ENCODE results near the gene PEX11A. TPM values are rescaled to one million over a fixed set of nuclear protein-coding genes. Genes with fewer than 3 reads are reported as not detected.
A peak's percentile ranks its signal among the peaks of the same experiment; 100 is the strongest.

Gene PEX11A
- polyA plus RNA-seq, 1 donor = 15.0 TPM

DNA sequence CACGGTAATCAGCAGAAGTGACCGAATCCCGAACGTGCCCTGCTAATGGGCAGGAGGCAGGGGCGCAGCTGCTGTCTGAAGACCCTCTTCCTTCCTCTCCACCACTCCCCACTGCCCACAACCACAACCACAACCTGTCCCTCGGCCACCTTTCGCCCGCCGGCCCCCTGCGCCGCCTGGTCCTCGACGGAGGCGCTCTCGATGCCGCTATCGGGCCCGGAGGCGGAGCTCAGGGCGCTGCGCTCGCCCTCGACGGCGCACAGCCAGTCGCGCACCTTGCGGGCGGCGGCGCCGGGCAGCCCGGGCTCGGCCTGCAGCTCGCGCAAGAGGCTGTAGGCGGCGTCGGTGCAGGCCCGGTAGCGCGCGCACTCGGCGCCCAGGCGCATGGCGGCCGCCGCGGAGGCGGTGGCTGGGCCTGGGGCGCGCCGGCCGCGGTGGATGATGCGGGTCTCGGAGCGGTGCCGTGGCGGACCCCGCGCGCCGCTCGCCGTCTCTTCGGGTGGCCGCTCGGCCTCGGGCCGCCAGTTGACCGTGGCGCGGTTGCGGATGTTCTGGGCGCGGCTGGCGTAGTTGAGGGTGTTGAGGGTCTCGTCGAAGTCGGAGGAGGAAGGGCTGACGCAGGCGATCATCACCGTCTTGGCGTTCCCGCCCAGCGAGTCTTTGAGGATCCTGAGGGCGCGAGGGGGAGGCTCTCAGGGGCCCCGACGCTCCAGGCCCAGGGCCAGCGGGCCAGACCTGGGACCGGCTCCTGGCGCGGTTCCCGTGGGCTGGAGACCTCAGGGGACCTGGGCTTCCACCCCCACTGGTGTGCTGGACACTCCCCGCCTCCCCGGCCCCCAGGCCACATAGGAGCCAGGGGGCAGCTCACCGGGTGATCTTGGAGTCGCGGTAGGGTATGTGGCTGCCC, 42.2 kb downstream of the PEX11A start:
- Histone ChIP-seq H3K4me1 (ENCODE audit: control insufficient read depth, insufficient read depth, low read length) (no peaks in the 10 kb centered on the region), H3K4me3 (ENCODE audit: low read length) (no peak overlapping the region), H3K27ac (ENCODE audit: low read length) (no peak overlapping the region), H3K36me3 (ENCODE audit: control insufficient read depth, insufficient read depth, low read length) (peaks cover 3% of the 10 kb centered on the region), H3K27me3 (ENCODE audit: control insufficient read depth, insufficient read depth, low read length) (peaks cover 2% of the 10 kb centered on the region), H3K9me3 (ENCODE audit: control insufficient read depth, low read depth, low read length) (no peaks in the 10 kb centered on the region)
- WGBS (ENCODE audit: insufficient coverage, low lambda C conversion rate) = no CpG with 5 or more reads among the region's 102 CpGs
- no peak for DNase-seq

DNA sequence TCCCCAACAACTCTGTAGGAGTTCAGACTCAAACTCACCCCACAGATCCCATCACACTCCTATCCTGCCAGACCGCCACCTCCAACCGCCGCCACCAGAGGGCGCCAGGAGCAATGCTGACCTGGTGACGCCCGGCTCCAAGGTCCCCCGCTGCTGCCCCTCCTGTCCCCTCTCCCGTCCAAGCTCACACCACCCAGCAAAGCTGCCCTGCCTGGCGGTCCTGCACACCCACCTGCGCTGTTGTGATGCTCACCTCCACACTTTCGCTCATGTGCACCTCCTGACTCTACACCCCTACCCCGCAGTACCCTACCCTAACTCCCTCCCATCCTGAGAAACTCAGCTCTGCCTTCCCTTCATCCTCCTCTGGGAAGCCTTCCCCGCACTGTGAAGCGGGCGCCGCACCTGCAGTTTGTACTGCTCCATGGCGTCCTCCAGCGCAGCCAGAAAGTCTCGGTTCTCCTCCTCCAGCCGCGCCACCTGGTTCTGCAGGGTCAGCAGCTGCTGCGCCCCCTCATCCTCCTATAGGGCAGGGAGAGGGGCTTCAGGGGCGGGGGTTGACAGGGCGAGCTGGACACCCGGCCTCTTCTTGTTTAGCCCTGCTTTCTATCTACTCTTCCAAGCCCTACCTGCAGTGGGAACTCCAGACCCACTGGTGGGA, 43.2 kb downstream of the PEX11A start:
- H3K4me3 ChIP-seq (ENCODE audit: low read length) = no peak overlapping the region
- H3K36me3 ChIP-seq (ENCODE audit: control insufficient read depth, insufficient read depth, low read length) = peaks cover 2% of the 10 kb centered on the region
- no CpG with 5 or more reads among the region's 25 CpGs for WGBS (ENCODE audit: insufficient coverage, low lambda C conversion rate)
- H3K9me3 ChIP-seq (ENCODE audit: control insufficient read depth, low read depth, low read length) = no peaks in the 10 kb centered on the region
- DNase-seq = peak; percentile 44 to 50
- no peaks in the 10 kb centered on the region for H3K27me3 ChIP-seq (ENCODE audit: control insufficient read depth, insufficient read depth, low read length)
- no peaks in the 10 kb centered on the region for H3K4me1 ChIP-seq (ENCODE audit: control insufficient read depth, insufficient read depth, low read length)
- no peak overlapping the region for H3K27ac ChIP-seq (ENCODE audit: low read length)

DNA sequence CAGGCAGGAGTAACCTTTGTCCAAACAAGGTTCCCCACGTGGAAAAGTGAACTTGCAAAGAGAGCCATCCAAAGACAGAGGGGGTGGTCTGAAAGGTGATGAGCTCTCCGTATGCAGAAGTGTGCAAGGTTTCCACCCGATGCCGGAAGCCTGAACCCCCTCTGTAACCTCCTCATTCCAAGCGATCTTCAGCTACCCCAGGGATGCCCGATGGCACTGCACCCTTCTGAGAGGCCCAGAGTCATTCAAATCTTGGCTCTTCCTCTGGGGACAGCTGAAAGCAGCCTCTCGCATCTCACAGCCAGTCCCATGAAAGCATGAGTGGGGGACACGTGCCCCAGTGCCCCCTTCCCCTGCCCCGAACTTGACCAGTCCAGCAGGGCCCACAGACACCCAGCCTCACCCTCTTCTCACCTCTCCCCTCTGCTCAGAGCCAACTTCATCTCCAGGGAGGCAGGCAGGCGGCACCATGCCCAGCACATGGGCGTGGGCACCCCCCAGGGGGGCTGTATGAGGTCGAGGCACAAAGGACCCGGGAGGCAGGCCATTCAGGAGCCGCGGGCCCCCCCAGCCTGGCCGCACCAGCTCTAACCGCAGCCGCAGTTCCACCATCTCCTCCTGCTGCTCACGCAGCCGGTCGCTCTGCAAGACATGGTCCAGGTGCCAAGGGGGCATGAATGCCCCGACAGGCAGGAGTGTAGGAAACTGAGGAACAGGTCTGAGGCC, 44.0 kb downstream of the PEX11A start:
- Histone ChIP-seq H3K27me3 (ENCODE audit: control insufficient read depth, insufficient read depth, low read length) (no peaks in the 10 kb centered on the region), H3K9me3 (ENCODE audit: control insufficient read depth, low read depth, low read length) (no peaks in the 10 kb centered on the region), H3K4me1 (ENCODE audit: control insufficient read depth, insufficient read depth, low read length) (no peaks in the 10 kb centered on the region), H3K27ac (ENCODE audit: low read length) (no peak overlapping the region), H3K36me3 (ENCODE audit: control insufficient read depth, insufficient read depth, low read length) (no peaks in the 10 kb centered on the region), H3K4me3 (ENCODE audit: low read length) (no peak overlapping the region)
- DNase-seq = no peak
- no CpG with 5 or more reads among the region's 22 CpGs for WGBS (ENCODE audit: insufficient coverage, low lambda C conversion rate)

DNA sequence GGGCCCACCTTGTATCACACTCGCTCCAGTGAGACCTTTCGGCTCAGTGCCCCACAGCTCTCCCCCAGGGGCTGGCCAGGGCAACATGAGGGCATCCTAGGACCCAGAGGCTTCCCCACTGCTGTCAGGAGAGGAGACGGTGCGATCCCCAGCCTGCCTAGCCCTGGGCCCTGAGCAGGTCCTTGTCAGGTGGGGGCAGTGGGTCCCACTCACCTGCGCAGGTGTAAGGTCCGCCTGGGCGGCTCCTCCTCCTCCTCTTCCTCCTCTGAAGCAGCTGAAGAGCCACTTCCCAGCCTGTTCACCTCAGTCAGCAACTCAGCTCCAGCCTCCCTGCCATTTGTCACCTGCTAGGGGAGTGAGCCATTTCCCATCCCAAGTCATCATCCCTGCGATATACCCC, 44.9 kb downstream of the PEX11A start:
- no peak for DNase-seq
- no peaks in the 10 kb centered on the region for H3K4me1 ChIP-seq (ENCODE audit: control insufficient read depth, insufficient read depth, low read length)
- no peak overlapping the region for H3K27ac ChIP-seq (ENCODE audit: low read length)
- H3K36me3 ChIP-seq (ENCODE audit: control insufficient read depth, insufficient read depth, low read length) = no peaks in the 10 kb centered on the region
- no peak overlapping the region for H3K4me3 ChIP-seq (ENCODE audit: low read length)
- no peaks in the 10 kb centered on the region for H3K9me3 ChIP-seq (ENCODE audit: control insufficient read depth, low read depth, low read length)
- H3K27me3 ChIP-seq (ENCODE audit: control insufficient read depth, insufficient read depth, low read length) = no peaks in the 10 kb centered on the region
- no CpG with 5 or more reads among the region's 8 CpGs for WGBS (ENCODE audit: insufficient coverage, low lambda C conversion rate)

DNA sequence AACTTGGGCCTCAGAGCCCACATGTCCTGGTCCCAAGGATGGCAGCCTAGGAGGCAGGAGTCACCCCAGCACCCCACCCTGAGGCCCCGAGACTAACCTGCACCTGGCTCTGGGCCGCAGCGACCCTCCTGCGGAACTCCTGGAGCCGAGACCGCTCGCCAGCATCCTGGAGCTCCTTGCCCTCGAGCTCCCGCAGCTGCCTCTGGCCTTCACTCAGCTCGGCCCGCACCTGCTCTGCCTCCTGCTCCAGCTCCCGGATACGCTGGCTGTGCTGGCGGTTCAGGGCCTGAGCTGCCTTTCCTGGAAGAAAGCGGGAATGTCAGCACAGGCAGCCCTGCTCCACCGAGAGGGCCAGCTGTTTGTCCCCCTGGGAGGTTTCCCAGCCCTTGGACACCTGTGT, 48.4 kb downstream of the PEX11A start:
- Histone ChIP-seq H3K4me3 (ENCODE audit: low read length) (no peak overlapping the region), H3K27ac (ENCODE audit: low read length) (no peak overlapping the region), H3K36me3 (ENCODE audit: control insufficient read depth, insufficient read depth, low read length) (no peaks in the 10 kb centered on the region), H3K4me1 (ENCODE audit: control insufficient read depth, insufficient read depth, low read length) (no peaks in the 10 kb centered on the region), H3K27me3 (ENCODE audit: control insufficient read depth, insufficient read depth, low read length) (no peaks in the 10 kb centered on the region), H3K9me3 (ENCODE audit: control insufficient read depth, low read depth, low read length) (no peaks in the 10 kb centered on the region)
- no CpG with 5 or more reads among the region's 16 CpGs for WGBS (ENCODE audit: insufficient coverage, low lambda C conversion rate)
- DNase-seq = no peak

GRCh38 chr15:89641053-89641452, 49.5 kb downstream of the PEX11A start:
- H3K9me3 ChIP-seq (ENCODE audit: control insufficient read depth, low read depth, low read length) = no peaks in the 10 kb centered on the region
- H3K36me3 ChIP-seq (ENCODE audit: control insufficient read depth, insufficient read depth, low read length) = no peaks in the 10 kb centered on the region
- H3K27ac ChIP-seq (ENCODE audit: low read length) = no peak overlapping the region
- no peak for DNase-seq
- no peaks in the 10 kb centered on the region for H3K27me3 ChIP-seq (ENCODE audit: control insufficient read depth, insufficient read depth, low read length)
- H3K4me1 ChIP-seq (ENCODE audit: control insufficient read depth, insufficient read depth, low read length) = no peaks in the 10 kb centered on the region
- WGBS (ENCODE audit: insufficient coverage, low lambda C conversion rate) = no CpG with 5 or more reads among the region's 5 CpGs
- H3K4me3 ChIP-seq (ENCODE audit: low read length) = no peak overlapping the region

GRCh38 chr15:89640245-89640644, 50.3 kb downstream of the PEX11A start:
- Histone ChIP-seq H3K27me3 (ENCODE audit: control insufficient read depth, insufficient read depth, low read length) (no peaks in the 10 kb centered on the region), H3K4me1 (ENCODE audit: control insufficient read depth, insufficient read depth, low read length) (no peaks in the 10 kb centered on the region), H3K9me3 (ENCODE audit: control insufficient read depth, low read depth, low read length) (no peaks in the 10 kb centered on the region), H3K4me3 (ENCODE audit: low read length) (no peak overlapping the region), H3K27ac (ENCODE audit: low read length) (no peak overlapping the region), H3K36me3 (ENCODE audit: control insufficient read depth, insufficient read depth, low read length) (no peaks in the 10 kb centered on the region)
- no peak for DNase-seq
- WGBS (ENCODE audit: insufficient coverage, low lambda C conversion rate) = no CpG with 5 or more reads among the region's 5 CpGs

DNA sequence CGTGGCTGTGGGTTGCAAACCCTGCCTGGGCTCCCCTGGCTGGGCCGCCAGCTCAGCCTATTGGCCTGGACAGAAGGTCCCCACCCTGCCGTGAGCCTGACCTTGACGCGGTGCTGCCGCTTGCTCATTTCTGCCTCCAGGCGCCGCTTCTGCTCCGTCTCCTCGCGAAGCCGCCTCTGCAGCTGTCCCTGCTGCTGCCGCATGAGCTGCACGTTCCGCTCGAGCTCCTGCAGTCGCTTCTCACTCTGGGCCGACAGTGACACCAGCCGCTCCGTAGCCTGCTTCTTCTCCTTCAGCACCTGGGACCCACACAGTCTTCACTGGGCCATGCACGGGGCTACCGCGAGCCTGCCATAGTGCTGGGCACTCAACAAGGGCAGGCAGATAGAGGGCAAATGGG, 57.0 kb downstream of the PEX11A start:
- Histone ChIP-seq H3K4me3 (ENCODE audit: low read length) (no peak overlapping the region), H3K27ac (ENCODE audit: low read length) (no peak overlapping the region), H3K36me3 (ENCODE audit: control insufficient read depth, insufficient read depth, low read length) (peaks cover 34% of the 10 kb centered on the region), H3K27me3 (ENCODE audit: control insufficient read depth, insufficient read depth, low read length) (no peaks in the 10 kb centered on the region), H3K9me3 (ENCODE audit: control insufficient read depth, low read depth, low read length) (peaks cover 11% of the 10 kb centered on the region), H3K4me1 (ENCODE audit: control insufficient read depth, insufficient read depth, low read length) (no peaks in the 10 kb centered on the region)
- no CpG with 5 or more reads among the region's 23 CpGs for WGBS (ENCODE audit: insufficient coverage, low lambda C conversion rate)
- no peak for DNase-seq

DNA sequence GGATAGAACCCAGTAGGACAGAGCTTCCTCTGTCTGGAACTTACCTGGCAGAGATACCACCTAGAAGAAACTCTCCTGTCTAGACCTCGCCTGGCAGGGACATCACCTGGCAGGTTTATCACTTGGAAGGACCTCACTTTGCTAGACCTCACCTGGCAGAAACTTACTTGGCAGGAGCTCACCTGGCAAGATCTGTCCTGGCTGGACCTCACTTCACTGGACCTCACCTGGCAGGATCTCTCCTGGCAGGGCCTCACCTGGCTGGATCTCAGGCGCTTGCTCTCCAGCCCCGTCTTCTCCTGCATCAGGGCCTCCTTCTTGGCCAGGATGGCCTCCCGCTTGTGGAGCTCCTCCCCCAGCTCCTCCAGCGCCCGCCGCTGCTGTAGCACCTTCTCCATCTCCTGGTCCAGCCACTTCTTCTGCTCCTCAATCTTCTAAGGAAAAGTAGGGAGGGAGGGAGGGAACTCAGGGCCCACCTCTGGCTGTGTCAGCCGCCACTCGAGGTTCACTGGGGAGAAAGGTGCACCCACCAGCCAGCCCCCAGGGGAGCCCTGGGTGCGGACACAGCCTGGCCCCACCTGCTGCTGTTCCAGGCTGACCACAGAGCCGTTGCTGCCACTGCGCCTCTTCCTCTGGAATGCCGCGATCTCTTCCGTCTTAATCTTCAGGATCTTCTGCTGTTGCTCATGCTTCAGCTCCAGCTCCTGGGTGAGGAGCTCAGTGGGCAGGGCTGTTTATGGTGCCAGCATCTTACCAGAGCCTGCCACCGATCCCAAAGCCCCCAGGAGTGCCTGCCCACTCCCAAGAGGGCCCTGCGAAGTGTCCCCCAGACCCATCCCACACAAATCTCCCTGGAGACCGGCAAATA, 57.8 kb downstream of the PEX11A start:
- Histone ChIP-seq H3K4me1 (ENCODE audit: control insufficient read depth, insufficient read depth, low read length) (no peaks in the 10 kb centered on the region), H3K27ac (ENCODE audit: low read length) (no peak overlapping the region), H3K27me3 (ENCODE audit: control insufficient read depth, insufficient read depth, low read length) (no peaks in the 10 kb centered on the region), H3K36me3 (ENCODE audit: control insufficient read depth, insufficient read depth, low read length) (peaks cover 42% of the 10 kb centered on the region), H3K9me3 (ENCODE audit: control insufficient read depth, low read depth, low read length) (peaks cover 11% of the 10 kb centered on the region), H3K4me3 (ENCODE audit: low read length) (no peak overlapping the region)
- no peak for DNase-seq
- WGBS (ENCODE audit: insufficient coverage, low lambda C conversion rate) = no CpG with 5 or more reads among the region's 18 CpGs

GRCh38 chr15:89631902-89632264, 58.7 kb downstream of the PEX11A start:
- Histone ChIP-seq H3K27me3 (ENCODE audit: control insufficient read depth, insufficient read depth, low read length) (no peaks in the 10 kb centered on the region), H3K9me3 (ENCODE audit: control insufficient read depth, low read depth, low read length) (peaks cover 11% of the 10 kb centered on the region), H3K4me1 (ENCODE audit: control insufficient read depth, insufficient read depth, low read length) (no peaks in the 10 kb centered on the region), H3K4me3 (ENCODE audit: low read length) (no peak overlapping the region), H3K36me3 (ENCODE audit: control insufficient read depth, insufficient read depth, low read length) (peaks cover 50% of the 10 kb centered on the region), H3K27ac (ENCODE audit: low read length) (no peak overlapping the region)
- no peak for DNase-seq
- WGBS (ENCODE audit: insufficient coverage, low lambda C conversion rate) = no CpG with 5 or more reads among the region's 10 CpGs
